Ovary (tissue), 3 donors: ENCODE results near the gene PROZ.
"Not testable (repeated sequence)": the region's sequence is repeated elsewhere in the genome, so short reads cannot be mapped to it uniquely, and the experiment has no call there.

Experiments used
- CTCF ChIP-seq, 3 donors: fragments of 450-650 bp in 2 of 3; fragments of 200-600 bp in 1 of 3; IDR thresholded peaks; one replicate each; pipeline versions ENCODE4 v1.5.1 to v1.8.0; 2016 to 2022; ENCODE audit warnings: antibody characterized with exemption in 3 of 3, mild to moderate bottlenecking in 1 of 3
- EP300 ChIP-seq: sonication (generic); formaldehyde crosslinking; IDR thresholded peaks from one replicate; pipeline ENCODE4 v1.6.1; 2017; ENCODE audit warnings: antibody characterized with exemption
- POLR2A ChIP-seq: fragments of 450-650 bp; IDR thresholded peaks from one replicate; pipeline ENCODE4 v1.6.1; 2017; ENCODE audit warnings: antibody characterized with exemption, mild to moderate bottlenecking, moderate library complexity
- donor health status: DM: no; HTN: no; CAD: no.

- TF ChIP-seq CTCF (IDR thresholded peaks at IDR 0.05); EP300; POLR2A: not testable (repeated sequence)
Measured at GRCh38 chr13:113112475-113112874, 46.0 kb upstream of the PROZ start.
